HepG2 (cell line): ENCODE results near the gene ARFGAP2. TPM values are rescaled to one million over a fixed set of nuclear protein-coding genes. Genes with fewer than 3 reads are reported as not detected.

Experiments used
- CEBPZ ChIP-seq: IDR thresholded peaks from 2 replicates; pipeline ENCODE4 v1.6.1; 2012; ENCODE audit warnings: low read length, improper control_type of control experiment
- ERF ChIP-seq: IDR thresholded peaks from 2 replicates; pipeline ENCODE4 v1.6.1; 2018; ENCODE audit warnings: missing biosample characterization, missing genetic modification reagents
- FOSL1 ChIP-seq: sonication (generic); formaldehyde crosslinking; IDR thresholded peaks from 2 replicates; pipeline ENCODE4 v1.9.0; 2021; ENCODE audit warnings: missing genetic modification reagents, borderline replicate concordance
- FUBP1 ChIP-seq: sonication (generic); formaldehyde crosslinking; IDR thresholded peaks from 2 replicates; pipeline ENCODE4 v1.5.1; 2020; ENCODE audit warnings: missing genetic modification reagents, mild to moderate bottlenecking, borderline replicate concordance
- IRF1 ChIP-seq: sonication (generic); formaldehyde crosslinking; IDR thresholded peaks from 2 replicates; pipeline ENCODE4 v1.4.0; 2020; ENCODE audit warnings: low read depth, mild to moderate bottlenecking, missing genetic modification reagents
- NR2F2 ChIP-seq: IDR thresholded peaks from 2 replicates; pipeline ENCODE4 v1.6.1; 2012; ENCODE audit warnings: low read depth, inconsistent platforms, borderline replicate concordance
- YEATS2 ChIP-seq: sonication (generic); formaldehyde crosslinking; IDR thresholded peaks from 2 replicates; pipeline ENCODE4 v1.4.0; 2020; ENCODE audit warnings: missing genetic modification reagents, borderline replicate concordance
- ZNF274 ChIP-seq: sonication (generic); formaldehyde crosslinking; IDR thresholded peaks from 2 replicates; pipeline ENCODE4 v1.5.1; 2020; ENCODE audit warnings: mild to moderate bottlenecking, missing genetic modification reagents
- ZNF281 ChIP-seq: sonication (generic); formaldehyde crosslinking; IDR thresholded peaks from 2 replicates; pipeline ENCODE4 v1.4.0; 2020; ENCODE audit warnings: missing genetic modification reagents, borderline replicate concordance
- ZNF484 ChIP-seq: sonication (generic); formaldehyde crosslinking; IDR thresholded peaks from 2 replicates; pipeline ENCODE4 v1.5.1; 2020; ENCODE audit warnings: mild to moderate bottlenecking, low read depth, missing genetic modification reagents, borderline replicate concordance
- ZNF607 ChIP-seq: sonication (generic); formaldehyde crosslinking; IDR thresholded peaks from 2 replicates; pipeline ENCODE4 v1.5.1; 2020; ENCODE audit warnings: missing genetic modification reagents, mild to moderate bottlenecking, borderline replicate concordance
- ZNF703 ChIP-seq: sonication (generic); formaldehyde crosslinking; IDR thresholded peaks from 2 replicates; pipeline ENCODE4 v1.5.1; 2020; ENCODE audit warnings: missing genetic modification reagents, mild to moderate bottlenecking, moderate library complexity, borderline replicate concordance
- polyA plus RNA-seq, 8 experiments: library from polyadenylated mRNA; depleted of rRNA in 3 of 8; stranded (reverse) in 7 of 8; unstranded in 1 of 8; fragments of >200 nt; fragmentation: Illumina TruSeq in 4 of 8; extraction: Trizol in 4 of 8; gene quantifications; 2 replicates each; pipeline versions ENCODE4 v1.2.1 to v1.2.3, GENCODE V29; 2011 to 2016; ENCODE audit warnings: low read depth in 4 of 8, missing spikeins in 1 of 8, mixed read lengths in 1 of 8; ENCODE audit not compliant: insufficient read depth in 1 of 8
- total RNA-seq, 5 experiments: library from RNA; depleted of rRNA; stranded (reverse); fragments of >200 nt; fragmentation: Illumina TruSeq; extraction: Trizol; gene quantifications; 2 replicates each; pipeline ENCODE4 v1.2.3, GENCODE V29; 2016; ENCODE audit warnings: low read depth in 1 of 5

Gene ARFGAP2
- total and polyA plus RNA-seq, 2 of the 13 experiments (the other 11 are each of a cell fraction or from before 2014, with no cell fraction given): 32.3 to 75.3 TPM

- no peak for TF ChIP-seq FUBP1 (CRISPR knock-in tag)
- no peak for TF ChIP-seq ZNF484 (CRISPR knock-in tag)
- TF ChIP-seq ZNF274 (CRISPR knock-in tag): no peak
- TF ChIP-seq FOSL1 (CRISPR knock-in tag): no peak
- TF ChIP-seq ZNF703: no peak
- no peak for TF ChIP-seq IRF1 (CRISPR knock-in tag)
- TF ChIP-seq CEBPZ: no peak
- no peak for TF ChIP-seq ZNF281 (CRISPR knock-in tag)
- no peak for TF ChIP-seq NR2F2
- no peak for TF ChIP-seq ERF (CRISPR knock-in tag)
- no peak for TF ChIP-seq ZNF607 (CRISPR knock-in tag)
- no peak for TF ChIP-seq YEATS2 (CRISPR knock-in tag)
These were observed 40.4 kb downstream of the ARFGAP2 start (continued) for GRCh38 chr11:47136327-47136726.
